NCI-H226 (cell line): ENCODE results near the gene ELOF1.
A peak's percentile ranks its signal among the peaks of the same experiment; 100 is the strongest.

Experiments used
- DNase-seq: peaks from one replicate; pipeline ENCODE4 v3.0.0-alpha.2; 2015

Gene ELOF1

GRCh38 chr19:11534538-11534937, 24.5 kb downstream of the ELOF1 start:
- no peak for DNase-seq

- peak; percentile 94 for DNase-seq
These were observed 28.6 kb downstream of the ELOF1 start for GRCh38 chr19:11530432-11530831.

- peak; percentile 97 for DNase-seq
These were observed 30.3 kb downstream of the ELOF1 start, which contains the start of gene ECSIT for GRCh38 chr19:11528551-11529341. Gene ECSIT (minus strand): TSS chr19:11529134. CDS start chr19:11519170, 9,964 bp downstream.

- no peak for DNase-seq
These were observed 39.9 kb downstream of the ELOF1 start for GRCh38 chr19:11519138-11519537.

- no peak for DNase-seq
These were observed 45.1 kb downstream of the ELOF1 start for GRCh38 chr19:11513946-11514345.

- no peak for DNase-seq
These were observed 48.6 kb downstream of the ELOF1 start for GRCh38 chr19:11510444-11510843.

- DNase-seq: no peak
These were observed 51.5 kb downstream of the ELOF1 start for GRCh38 chr19:11507370-11508078.

- DNase-seq: no peak
These were observed 52.1 kb downstream of the ELOF1 start for GRCh38 chr19:11506967-11507366.

- DNase-seq: no peak
These were observed 52.9 kb downstream of the ELOF1 start for GRCh38 chr19:11506101-11506555.

GRCh38 chr19:11505504-11506100, 53.4 kb downstream of the ELOF1 start, which contains the start of gene ZNF653:
Gene ZNF653 (minus strand): TSS chr19:11505839. CDS start chr19:11505786, 53 bp downstream.
- peak; percentile 80 for DNase-seq

- peak; percentile 89 for DNase-seq
These were observed 54.0 kb downstream of the ELOF1 start for GRCh38 chr19:11505032-11505503.

- no peak for DNase-seq
These were observed 54.5 kb downstream of the ELOF1 start for GRCh38 chr19:11504502-11505031.
